Measurements from ENCODE around the gene ADCY6.

GRCh38 chr12:48812389-48812788 is 23.5 kb upstream of the ADCY6 start:
- TF ChIP-seq, protein P1, sequence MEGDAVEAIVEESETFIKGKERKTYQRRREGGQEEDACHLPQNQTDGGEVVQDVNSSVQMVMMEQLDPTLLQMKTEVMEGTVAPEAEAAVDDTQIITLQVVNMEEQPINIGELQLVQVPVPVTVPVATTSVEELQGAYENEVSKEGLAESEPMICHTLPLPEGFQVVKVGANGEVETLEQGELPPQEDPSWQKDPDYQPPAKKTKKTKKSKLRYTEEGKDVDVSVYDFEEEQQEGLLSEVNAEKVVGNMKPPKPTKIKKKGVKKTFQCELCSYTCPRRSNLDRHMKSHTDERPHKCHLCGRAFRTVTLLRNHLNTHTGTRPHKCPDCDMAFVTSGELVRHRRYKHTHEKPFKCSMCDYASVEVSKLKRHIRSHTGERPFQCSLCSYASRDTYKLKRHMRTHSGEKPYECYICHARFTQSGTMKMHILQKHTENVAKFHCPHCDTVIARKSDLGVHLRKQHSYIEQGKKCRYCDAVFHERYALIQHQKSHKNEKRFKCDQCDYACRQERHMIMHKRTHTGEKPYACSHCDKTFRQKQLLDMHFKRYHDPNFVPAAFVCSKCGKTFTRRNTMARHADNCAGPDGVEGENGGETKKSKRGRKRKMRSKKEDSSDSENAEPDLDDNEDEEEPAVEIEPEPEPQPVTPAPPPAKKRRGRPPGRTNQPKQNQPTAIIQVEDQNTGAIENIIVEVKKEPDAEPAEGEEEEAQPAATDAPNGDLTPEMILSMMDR (conservative IDR thresholded peaks at IDR 0.05; ENCODE audit: low read depth, low read length), result no peak
- TF ChIP-seq EZH2phosphoT487 (IDR thresholded peaks at IDR 0.05; ENCODE audit: borderline replicate concordance, low read length) (no peak), EZH2 (IDR thresholded peaks at IDR 0.05; ENCODE audit: low read length, unreplicated experiment) (no peak)
